Measurements from ENCODE around the gene PML.

PML gene

GRCh38 chr15:73991726-73992593 lies 2.6 kb upstream of the PML start, which contains the start of gene STOML1 (continued):
- no peak for TF ChIP-seq ZNF549 (tag by site-specific recombination; IDR thresholded peaks at IDR 0.05)
- no peak for TF ChIP-seq ZNF488 (tag by site-specific recombination; IDR thresholded peaks at IDR 0.05)
- TF ChIP-seq ZNF660 (tag by site-specific recombination; IDR thresholded peaks at IDR 0.05) = peak; percentile 99

- no peak overlapping the region for H3K27ac ChIP-seq (ENCODE audit: extremely low read depth, low read depth, low read length)
- H3K4me3 ChIP-seq (ENCODE audit: low read depth, low read length) = peak overlapping the region; percentile 4; the same call in 1 of the 2 replicates
- H3K36me3 ChIP-seq (ENCODE audit: control insufficient read depth in 2 of 2, insufficient read depth in 1 of 2, low read length in 2 of 2) = peaks cover 0 to 8% of the 10 kb centered on the region in 2 experiments; a peak in 1 of 3 replicates
- POLR2A ChIA-PET = interaction anchor here (0.5 kb wide), 1 partner anchor 574 kb away, joined by 4 read pairs; no protein-coding TSS in a partner anchor
- peaks cover 9% of the 10 kb centered on the region; the same call in 1 of the 2 replicates for H3K4me1 ChIP-seq (ENCODE audit: control insufficient read depth, insufficient read depth, low read length)
- no peaks in the 10 kb centered on the region for H3K9me3 ChIP-seq (ENCODE audit: control insufficient read depth, insufficient read depth, low read depth, low read length)
- CTCF ChIA-PET = interaction anchor here (0.6 to 9.0 kb wide), 15 partner anchors 10 to 795 kb away, joined by 3 to 118 read pairs (median 3); no protein-coding TSS in a partner anchor
- TF ChIP-seq ZNF335 (tag by site-specific recombination; conservative IDR thresholded peaks at IDR 0.05) = no peak; the same call in 1 of the 2 replicates
- no peak for TF ChIP-seq ZNF48 (tag by site-specific recombination; IDR thresholded peaks at IDR 0.05)
- TF ChIP-seq ZBTB17 (tag by site-specific recombination; IDR thresholded peaks at IDR 0.05) = peak; percentile 67
Measured at GRCh38 chr15:73992594-73992898, 2.0 kb upstream of the PML start.

- peaks cover 0 to 12% of the 10 kb centered on the region in 2 experiments; a peak in 1 of 3 replicates for H3K36me3 ChIP-seq (ENCODE audit: control insufficient read depth in 2 of 2, insufficient read depth in 1 of 2, low read length in 2 of 2)
- H3K27ac ChIP-seq (ENCODE audit: extremely low read depth, low read depth, low read length) = no peak overlapping the region
- H3K4me3 ChIP-seq (ENCODE audit: low read depth, low read length) = no peak overlapping the region
- ChIA-PET CTCF (interaction anchor here (0.6 to 9.0 kb wide), 17 partner anchors 10 to 428 kb away, joined by 3 to 118 read pairs (median 4); no protein-coding TSS in a partner anchor), POLR2A (interaction anchor here (0.5 to 1.8 kb wide), 17 partner anchors 8 to 620 kb away, joined by 3 to 21 read pairs (median 5); partner anchors contain the start of gene LOXL1)
- peak; percentile 77 for TF ChIP-seq ZNF600 (tag by site-specific recombination; IDR thresholded peaks at IDR 0.05)
- TF ChIP-seq ZNF398 (tag by site-specific recombination; IDR thresholded peaks at IDR 0.05) = no peak
- no peak for TF ChIP-seq ZNF639 (tag by site-specific recombination; IDR thresholded peaks at IDR 0.05)
- H3K9me3 ChIP-seq (ENCODE audit: control insufficient read depth, insufficient read depth, low read depth, low read length) = no peaks in the 10 kb centered on the region
- H3K4me1 ChIP-seq (ENCODE audit: control insufficient read depth, insufficient read depth, low read length) = peaks cover 9% of the 10 kb centered on the region; the same call in 1 of the 2 replicates
Measured at GRCh38 chr15:73993211-73993994, 1.1 kb upstream of the PML start.

GRCh38 chr15:73994912-73995622 lies 551 bp downstream of the PML start:
- Histone ChIP-seq H3K27ac (ENCODE audit: extremely low read depth, low read depth, low read length) (peak overlapping the region; percentile 63; the same call in 1 of the 2 replicates), H3K4me3 (ENCODE audit: low read depth, low read length) (peak overlapping the region; percentile 54), H3K9me3 (ENCODE audit: control insufficient read depth, insufficient read depth, low read depth, low read length) (no peaks in the 10 kb centered on the region), H3K36me3 (ENCODE audit: control insufficient read depth in 2 of 2, insufficient read depth in 1 of 2, low read length in 2 of 2) (peaks cover 1 to 20% of the 10 kb centered on the region in 2 experiments), H3K4me1 (ENCODE audit: control insufficient read depth, insufficient read depth, low read length) (peaks cover 9% of the 10 kb centered on the region; the same call in 1 of the 2 replicates)
- CTCF ChIA-PET = interaction anchor here (0.7 to 9.0 kb wide), 13 partner anchors 9 to 82 kb away, joined by 3 to 118 read pairs (median 4); no protein-coding TSS in a partner anchor
- POLR2A ChIA-PET = interaction anchor here (0.5 to 1.8 kb wide), 24 partner anchors 8 to 1763 kb away, joined by 3 to 21 read pairs (median 4); partner anchors contain the start of genes LOXL1 and UBL7
- TF ChIP-seq ZNF610 (tag by site-specific recombination; IDR thresholded peaks at IDR 0.05; ENCODE audit: borderline replicate concordance) (no peak), ZNF654 (tag by site-specific recombination; IDR thresholded peaks at IDR 0.05; ENCODE audit: low read depth) (no peak), HIC1 (tag by site-specific recombination; IDR thresholded peaks at IDR 0.05) (peak; percentile 30; the same call in 1 of the 2 replicates), PRDM1 (tag by site-specific recombination; IDR thresholded peaks at IDR 0.05) (0 out of 2 replicates have a peak, but pooled peaks have one; percentile 6), EGR2 (tag by site-specific recombination; IDR thresholded peaks at IDR 0.05; ENCODE audit: low read depth) (peak; percentile 18; the same call in 1 of the 2 replicates), ZBTB48 (tag by site-specific recombination; IDR thresholded peaks at IDR 0.05) (peak; percentile 77), ZFHX2 (tag by site-specific recombination; conservative IDR thresholded peaks at IDR 0.05) (peak; percentile 36)
